GM12878 (cell line): ENCODE measurements around the gene CCDC172. TPM values are rescaled to one million over a fixed set of nuclear protein-coding genes. Genes with fewer than 3 reads are reported as not detected.

Source experiments
- ATAC-seq: fragments of 200-7000 bp; cut with Tn5 transposase; 3 replicates; pipeline ENCODE4 v1.9.1; 2020; ENCODE audit warnings: mild to moderate bottlenecking, moderate library complexity
- BruUV-seq: library from RNA; stranded (reverse); fragments of 400-500 nt; replicated peaks from 2 replicates; lab custom pipeline; 2021; lab: Mats Ljungman, UMichigan
- CTCF ChIA-PET: fragments of 300-600 bp; sonication (Branson Sonifier 250); formaldehyde crosslinking; extraction: SDS; loops from one replicate; lab custom pipeline; 2021; ENCODE audit warnings: inconsistent platforms; lab: Yijun Ruan, JAX
- POLR2A ChIA-PET: fragments of 350-600 bp; formaldehyde crosslinking; extraction: SDS; loops from one replicate; lab custom pipeline; 2021; ENCODE audit warnings: inconsistent platforms; lab: Charles Lee
- RAD21 ChIA-PET: fragments of 300-600 bp; sonication (Branson Sonifier 250); formaldehyde crosslinking; loops from one replicate; lab custom pipeline; 2023; ENCODE audit warnings: antibody characterized with exemption; ENCODE audit not compliant: unreplicated experiment; lab: Charles Lee
- SMC1A ChIA-PET: fragments of 300-600 bp; sonication (Branson Sonifier 250); formaldehyde crosslinking; loops from one replicate; lab custom pipeline; 2023; ENCODE audit not compliant: unreplicated experiment, uncharacterized antibody; lab: Charles Lee
- DNase-seq: peaks from one replicate; pipeline ENCODE4 v3.0.0-alpha.2; 2011; ENCODE audit warnings: low read depth, low spot score
- FAIRE-seq: peaks from 3 replicates; lab custom pipeline; 2011; peaks lifted over from hg19 to GRCh38; lab: Jason Lieb, UNC
- H2AFZ ChIP-seq: 2 replicates; pipeline ENCODE4 v1.6.0; 2011; ENCODE audit warnings: low read depth, low read length, control low read depth; ENCODE audit not compliant: control insufficient read depth
- H3K27ac ChIP-seq: 2 replicates; pipeline ENCODE4 v1.5.1; 2011; ENCODE audit warnings: control low read depth; ENCODE audit not compliant: control insufficient read depth, insufficient read depth
- H3K27me3 ChIP-seq, 2 experiments: replicated peaks in 1 of 2; 2 replicates each; pipeline versions ENCODE4 v1.6.0 to v1.6.1; 2011; ENCODE audit warnings: low read length in 1 of 2; ENCODE audit not compliant: control insufficient read depth in 2 of 2, insufficient read depth in 2 of 2
- H3K36me3 ChIP-seq, 2 experiments: 2 replicates each; pipeline ENCODE4 v1.5.1; 2011; ENCODE audit warnings: low read length in 1 of 2; ENCODE audit not compliant: control insufficient read depth in 2 of 2, insufficient read depth in 2 of 2
- H3K4me1 ChIP-seq: 2 replicates; pipeline ENCODE4 v1.6.1; 2011; ENCODE audit warnings: mild to moderate bottlenecking, low read length, moderate library complexity, mixed read lengths; ENCODE audit not compliant: control insufficient read depth, insufficient read depth
- H3K4me2 ChIP-seq: 2 replicates; pipeline ENCODE4 v1.6.0; 2011; ENCODE audit warnings: control low read depth; ENCODE audit not compliant: control insufficient read depth, insufficient read depth
- H3K4me3 ChIP-seq: fragments of 200-600 bp; sonication (generic); 2 replicates; pipeline ENCODE4 v1.5.1; 2016
- H3K79me2 ChIP-seq: 2 replicates; pipeline ENCODE4 v1.6.0; 2011; ENCODE audit warnings: low read length; ENCODE audit not compliant: control insufficient read depth, insufficient read depth
- H3K9ac ChIP-seq: 2 replicates; pipeline ENCODE4 v1.8.0; 2011; ENCODE audit warnings: low read length, control low read depth, mixed read lengths; ENCODE audit not compliant: control insufficient read depth, insufficient read depth
- H3K9me3 ChIP-seq: replicated peaks from 3 replicates; pipeline ENCODE4 v1.5.1; 2011; ENCODE audit warnings: mild to moderate bottlenecking, low read length; ENCODE audit not compliant: control insufficient read depth, insufficient read depth
- H4K20me1 ChIP-seq: 2 replicates; pipeline ENCODE4 v1.6.0; 2011; ENCODE audit not compliant: control insufficient read depth, insufficient read depth
- ATF7 ChIP-seq: fragments of 450-650 bp; IDR thresholded peaks from 2 replicates; pipeline ENCODE4 v1.6.1; 2016; ENCODE audit warnings: low read depth, mild to moderate bottlenecking
- BCL3 ChIP-seq: IDR thresholded peaks from 2 replicates; pipeline ENCODE4 v1.6.1; 2011; ENCODE audit warnings: borderline replicate concordance, low read depth, mild to moderate bottlenecking, moderate library complexity, low read length; ENCODE audit not compliant: insufficient read depth, poor library complexity, severe bottlenecking
- HDAC6 ChIP-seq: fragments of 200-600 bp; sonication (generic); IDR thresholded peaks from one replicate; pipeline ENCODE4 v1.8.0; 2017; ENCODE audit warnings: antibody characterized with exemption; ENCODE audit not compliant: unreplicated experiment
- IRF3 ChIP-seq: fragments of 450-650 bp; IDR thresholded peaks from 2 replicates; pipeline ENCODE4 v1.6.1; 2014; ENCODE audit warnings: mild to moderate bottlenecking
- IRF5 ChIP-seq: fragments of 450-650 bp; IDR thresholded peaks from 2 replicates; pipeline ENCODE4 v1.6.1; 2017; ENCODE audit warnings: borderline replicate concordance
- KLF5 ChIP-seq: fragments of 450-650 bp; IDR thresholded peaks from 2 replicates; pipeline ENCODE4 v1.6.1; 2014; ENCODE audit warnings: mild to moderate bottlenecking; ENCODE audit not compliant: partially characterized antibody
- MLLT1 ChIP-seq: fragments of 450-650 bp; IDR thresholded peaks from 2 replicates; pipeline ENCODE4 v1.6.1; 2016; ENCODE audit warnings: mild to moderate bottlenecking
- MTA3 ChIP-seq: IDR thresholded peaks from 2 replicates; pipeline ENCODE4 v1.6.1; 2012; ENCODE audit warnings: low read length, inconsistent platforms, borderline replicate concordance
- NFYB ChIP-seq: IDR thresholded peaks from 2 replicates; pipeline ENCODE4 v1.6.1; 2011; ENCODE audit warnings: low read depth, mild to moderate bottlenecking, low read length, improper control_type of control experiment, moderate library complexity; ENCODE audit not compliant: insufficient read depth
- NRF1 ChIP-seq: conservative IDR thresholded peaks from 2 replicates; pipeline ENCODE4 v1.6.1; 2011; ENCODE audit warnings: mild to moderate bottlenecking, low read depth, low read length, improper control_type of control experiment
- POLR2AphosphoS5 ChIP-seq: IDR thresholded peaks from 2 replicates; pipeline ENCODE4 v1.6.1; 2011; ENCODE audit warnings: mild to moderate bottlenecking, low read length, inconsistent platforms
- SPI1 ChIP-seq: IDR thresholded peaks from 2 replicates; pipeline ENCODE4 v1.6.1; 2011; ENCODE audit warnings: low read depth, mild to moderate bottlenecking, low read length, moderate library complexity, borderline replicate concordance; ENCODE audit not compliant: insufficient read depth
- STAT1 ChIP-seq: fragments of 450-650 bp; conservative IDR thresholded peaks from 2 replicates; pipeline ENCODE4 v1.6.1; 2014; ENCODE audit warnings: antibody characterized with exemption, mild to moderate bottlenecking
- TCF3 ChIP-seq: IDR thresholded peaks from 2 replicates; pipeline ENCODE4 v1.6.1; 2012; ENCODE audit warnings: low read depth, mild to moderate bottlenecking, low read length, borderline replicate concordance; ENCODE audit not compliant: insufficient read depth
- TCF7 ChIP-seq: IDR thresholded peaks from 2 replicates; pipeline ENCODE4 v1.6.1; 2014; ENCODE audit warnings: antibody characterized with exemption, borderline replicate concordance
- USF1 ChIP-seq: IDR thresholded peaks from 2 replicates; pipeline ENCODE4 v1.6.1; 2011; ENCODE audit warnings: borderline replicate concordance, low read depth, mild to moderate bottlenecking, moderate library complexity, mixed read lengths, low read length; ENCODE audit not compliant: insufficient read depth; ENCODE audit errors: extremely low read length
- WRNIP1 ChIP-seq: IDR thresholded peaks from 2 replicates; pipeline ENCODE4 v1.6.1; 2011; ENCODE audit warnings: low read depth, low read length, improper control_type of control experiment, borderline replicate concordance
- WGBS: methylation state at CpG from one replicate; pipeline ENCODE4 v1.1.6; 2016; ENCODE audit warnings: low lambda C conversion rate; ENCODE audit not compliant: insufficient replicate concordance, insufficient coverage; ENCODE audit errors: missing lambda C conversion rate; 5-methylcytosine and 5-hydroxymethylcytosine counted together
- in situ Hi-C: fragments of 300-500 bp; cut with MboI; formaldehyde crosslinking; loops from 9 replicates; pipeline ENCODE4 v1.14.3; 2018; ENCODE audit warnings: mixed read lengths
- intact Hi-C: fragments of 100-400 bp; cut with micrococcal nuclease; formaldehyde crosslinking; loops from one replicate; pipeline ENCODE4 v1.14.2; 2022; ENCODE audit not compliant: unreplicated experiment
- polyA plus RNA-seq, 11 experiments: library from polyadenylated mRNA; depleted of rRNA in 4 of 11; unstranded in 6 of 11; stranded (reverse) in 5 of 11; fragments of >200 nt; fragmentation: Nextera tagmentation in 4 of 11; fragmentation: Illumina TruSeq in 1 of 11; extraction: Ambion mirVana in 4 of 11; extraction: Trizol in 1 of 11; gene quantifications; 1 replicate in 1 of 11; 2 replicates in 10 of 11; pipeline versions ENCODE4 v1.2.1 to v1.2.3, GENCODE V29; 2011 to 2016; ENCODE audit warnings: inconsistent platforms in 2 of 11, missing spikeins in 2 of 11, low read depth in 1 of 11
- total RNA-seq, 4 experiments: library from RNA; depleted of rRNA in 3 of 4; stranded (reverse); fragments of >200 nt in 3 of 4; fragmentation: Illumina TruSeq in 1 of 4; extraction: Trizol in 1 of 4; gene quantifications; 2 replicates each; pipeline versions ENCODE4 v1.2.1 to v1.2.3, GENCODE V29; 2013 to 2021

The CCDC172 gene
- total and polyA plus RNA-seq, 10 of the 15 experiments (the other 5 are each of a cell fraction or from before 2014, with no cell fraction given), result not detected

GRCh38 chr10:116276981-116277380 lies 47.3 kb upstream of the CCDC172 start (continued):
- TF ChIP-seq IRF3 (no peak), TCF7 (no peak), TCF3 (no peak), MTA3 (no peak)
- TF ChIP-seq, all 136 proteins: peak for 0

GRCh38 chr10:116278846-116279245 lies 45.4 kb upstream of the CCDC172 start:
- intact Hi-C loops (no loop called here), in situ Hi-C loops (no loop called here)
- FAIRE-seq, result no peak
- ChIA-PET RAD21 (no interaction called here), SMC1A (no interaction called here), CTCF (interaction anchor here (0.6 kb wide), 1 partner anchor 9 kb away, joined by 3 read pairs; no protein-coding TSS in a partner anchor), POLR2A (no interaction called here)
- Histone ChIP-seq H3K36me3 (no peaks in the 10 kb centered on the region), H4K20me1 (no peaks in the 10 kb centered on the region), H3K9ac (no peak overlapping the region), H3K4me3 (no peak overlapping the region), H3K79me2 (no peaks in the 10 kb centered on the region), H2AFZ (no peak overlapping the region), H3K4me1 (no peaks in the 10 kb centered on the region), H3K27ac (no peak overlapping the region), H3K9me3 (no peaks in the 10 kb centered on the region), H3K4me2 (no peak overlapping the region), H3K27me3 (peaks cover 0 to 6% of the 10 kb centered on the region in 2 experiments; a peak in 2 of 4 replicates)
- no peak for ATAC-seq
- 14% methylated on average over 6 of the region's 6 CpGs for WGBS
- no peak for DNase-seq
- no TSS peak for BruUV-seq
- TF ChIP-seq ATF7 (no peak), MTA3 (no peak), HDAC6 (no peak), IRF5 (no peak), NFYB (no peak), MLLT1 (no peak), POLR2AphosphoS5 (no peak), BCL3 (no peak), SPI1 (no peak), USF1 (no peak), KLF5 (no peak), NRF1 (no peak), STAT1 (no peak), WRNIP1 (no peak)
